Amniotic stem cell (primary cell): ENCODE data around the gene LRRC43.
"Not testable (repeated sequence)": the region's sequence is repeated elsewhere in the genome, so short reads cannot be mapped to it uniquely, and the experiment has no call there.

Experiments used
- DNase-seq: peaks from one replicate; lab custom pipeline; 2025; lab: John Stamatoyannopoulos, UW

Gene LRRC43

GRCh38 chr12:122158700-122159285 is 24.1 kb upstream of the LRRC43 start:
- no peak for DNase-seq

- no peak for DNase-seq
Measured at GRCh38 chr12:122159882-122160281, 23.0 kb upstream of the LRRC43 start.

- DNase-seq, result no peak
Measured at GRCh38 chr12:122160761-122161160, 22.2 kb upstream of the LRRC43 start.

GRCh38 chr12:122161682-122162081 is 21.2 kb upstream of the LRRC43 start:
- DNase-seq, result no peak

- no peak for DNase-seq
Measured at GRCh38 chr12:122162976-122163375, 19.9 kb upstream of the LRRC43 start.

GRCh38 chr12:122166422-122167349 is 16.2 kb upstream of the LRRC43 start:
- DNase-seq, result no peak

- DNase-seq, result no peak
Measured at GRCh38 chr12:122167356-122167925, 15.5 kb upstream of the LRRC43 start.

- no peak for DNase-seq
Measured at GRCh38 chr12:122168492-122168891, 14.4 kb upstream of the LRRC43 start.

- DNase-seq, result no peak
Measured at GRCh38 chr12:122171399-122171798, 11.5 kb upstream of the LRRC43 start.

GRCh38 chr12:122172262-122172939 is 10.5 kb upstream of the LRRC43 start:
- DNase-seq, result no peak

- DNase-seq, result no peak
Measured at GRCh38 chr12:122174155-122174845, 8.6 kb upstream of the LRRC43 start, which contains the start of gene IL31. IL31 (minus strand) TSS chr12:122174221; CDS start chr12:122174172, 49 bp downstream.

GRCh38 chr12:122176473-122176872 is 6.5 kb upstream of the LRRC43 start:
- DNase-seq, result not testable (repeated sequence)

GRCh38 chr12:122183588-122183940 is 641 bp downstream of the LRRC43 start:
- DNase-seq, result no peak

GRCh38 chr12:122184517-122184916 is 1.6 kb downstream of the LRRC43 start:
- no peak for DNase-seq

GRCh38 chr12:122185079-122185478 is 2.2 kb downstream of the LRRC43 start:
- DNase-seq, result no peak

- no peak for DNase-seq
Measured at GRCh38 chr12:122185494-122186082, 2.7 kb downstream of the LRRC43 start.

- no peak for DNase-seq
Measured at GRCh38 chr12:122187466-122187865, 4.5 kb downstream of the LRRC43 start.

GRCh38 chr12:122189626-122190475 is 6.9 kb downstream of the LRRC43 start:
- DNase-seq, result no peak

GRCh38 chr12:122190842-122191668 is 8.1 kb downstream of the LRRC43 start:
- no peak for DNase-seq

GRCh38 chr12:122192441-122192840 is 9.5 kb downstream of the LRRC43 start:
- no peak for DNase-seq
